ENCODE data around the gene NOTCH3. TPM values are rescaled to one million over a fixed set of nuclear protein-coding genes. Genes with fewer than 3 reads are reported as not detected.

Gene NOTCH3
- total and polyA plus RNA-seq, 2 of the 8 experiments (the other 6 are each of a cell fraction or from before 2014, with no cell fraction given): 37.5 to 107 TPM

GRCh38 chr19:15220833-15221232 lies 20.0 kb upstream of the NOTCH3 start (continued):
- TF ChIP-seq CBX5 (IDR thresholded peaks at IDR 0.05; ENCODE audit: low read depth, low read length): no peak
- no peak for TF ChIP-seq CHD7 (IDR thresholded peaks at IDR 0.05; ENCODE audit: insufficient replicate concordance, low read length)
- TF ChIP-seq CHD1 (IDR thresholded peaks at IDR 0.05; ENCODE audit: low read depth, low read length): no peak
- no peak for TF ChIP-seq HDAC6 (IDR thresholded peaks at IDR 0.05; ENCODE audit: low read depth, low read length)

Measured in H1 (cell line).